Hepatocyte (in vitro differentiated cells): ENCODE measurements around the gene IGSF11.
A peak's percentile ranks its signal among the peaks of the same experiment; 100 is the strongest.

Experiments
- CTCF ChIP-seq: fragments of 200-600 bp; sonication (generic); IDR thresholded peaks from 2 replicates; pipeline ENCODE4 v1.5.1; 2016; ENCODE audit warnings: antibody characterized with exemption, mild to moderate bottlenecking; ENCODE audit not compliant: poor library complexity
- EZH2 ChIP-seq: fragments of 200-600 bp; sonication (generic); IDR thresholded peaks from 2 replicates; pipeline ENCODE4 v1.6.1; 2016; ENCODE audit warnings: antibody characterized with exemption, mild to moderate bottlenecking, borderline replicate concordance

GRCh38 chr3:118884748-118885206 lies 149.9 kb downstream of the IGSF11 start:
- TF ChIP-seq EZH2 (no peak), CTCF (peak; percentile 97)
